HCT116 (cell line): ENCODE data around the gene ANKRD29.

Source experiments
- CTCF ChIP-seq, 3 experiments: fragments of 200-600 bp in 1 of 3; sonication (generic) in 1 of 3; IDR thresholded peaks in 2 of 3; conservative IDR thresholded peaks in 1 of 3; 2 replicates each; pipeline ENCODE4 v1.5.1; 2012 to 2017; ENCODE audit warnings: low read depth in 2 of 3, low read length in 2 of 3, antibody characterized with exemption in 1 of 3, borderline replicate concordance in 1 of 3, control low read depth in 1 of 3, mild to moderate bottlenecking in 1 of 3, mixed read lengths in 1 of 3, mixed run types in 1 of 3, moderate library complexity in 1 of 3; ENCODE audit not compliant: insufficient read depth in 1 of 3
- EZH2 ChIP-seq: fragments of 200-600 bp; sonication (generic); IDR thresholded peaks from 2 replicates; pipeline ENCODE4 v1.6.1; 2017; ENCODE audit warnings: antibody characterized with exemption, mixed run types
- JUND ChIP-seq: IDR thresholded peaks from 2 replicates; pipeline ENCODE4 v1.6.1; 2012
- POLR2AphosphoS5 ChIP-seq: IDR thresholded peaks from 2 replicates; pipeline ENCODE4 v1.6.1; 2011; ENCODE audit warnings: mild to moderate bottlenecking, low read depth, low read length, moderate library complexity
- RAD21 ChIP-seq: IDR thresholded peaks from 2 replicates; pipeline ENCODE4 v1.6.1; 2012; ENCODE audit warnings: low read depth, mild to moderate bottlenecking
- REST ChIP-seq: IDR thresholded peaks from 2 replicates; pipeline ENCODE4 v1.6.1; 2012; ENCODE audit warnings: low read depth
- YY1 ChIP-seq: IDR thresholded peaks from 2 replicates; pipeline ENCODE4 v1.6.1; 2011; ENCODE audit warnings: low read length, low read depth, moderate library complexity, mild to moderate bottlenecking; ENCODE audit not compliant: insufficient replicate concordance; ENCODE audit errors: extremely low read depth
- ZBTB33 ChIP-seq: IDR thresholded peaks from 2 replicates; pipeline ENCODE4 v1.6.1; 2011; ENCODE audit warnings: mild to moderate bottlenecking, low read length, moderate library complexity; ENCODE audit not compliant: insufficient replicate concordance; ENCODE audit errors: extremely low read depth

- TF ChIP-seq CTCF (IDR thresholded peaks at IDR 0.05 in 2 of 3, conservative IDR thresholded peaks at IDR 0.05 in 1 of 3; ENCODE audit: borderline replicate concordance in 1 of 3, insufficient read depth in 1 of 3, low read depth in 2 of 3, low read length in 2 of 3) (no peak), YY1 (no peak), REST (no peak), ZBTB33 (no peak), EZH2 (no peak), POLR2AphosphoS5 (no peak), RAD21 (no peak), JUND (no peak)
These were observed 11.5 kb downstream of the ANKRD29 start for GRCh38 chr18:23650968-23651927.
